Dendritic cell treated with granulocyte-macrophage colony-stimulating factor and Interleukin-4, amounts not matched to agents 40 ng/mL and 50 ng/mL, for 4 days (primary cell): ENCODE results near the gene DNAH12.

Experiments used
- H3K27ac Mint-ChIP-seq: one replicate; pipeline ENCODE4 v1.8.0; 2022; ENCODE audit warnings: mild to moderate bottlenecking, mixed read lengths
- H3K27me3 Mint-ChIP-seq: one replicate; pipeline ENCODE4 v1.8.0; 2022; ENCODE audit warnings: mild to moderate bottlenecking, mixed read lengths
- H3K36me3 Mint-ChIP-seq: one replicate; pipeline ENCODE4 v1.8.0; 2022; ENCODE audit warnings: low read depth, mixed read lengths
- H3K4me1 Mint-ChIP-seq: one replicate; pipeline ENCODE4 v1.8.0; 2022; ENCODE audit warnings: low read depth, mixed read lengths
- H3K4me3 Mint-ChIP-seq: one replicate; pipeline ENCODE4 v1.8.0; 2022; ENCODE audit warnings: mild to moderate bottlenecking, moderate library complexity, mixed read lengths
- H3K9me3 Mint-ChIP-seq: one replicate; pipeline ENCODE4 v1.8.0; 2022; ENCODE audit warnings: mixed read lengths
- intact Hi-C: fragments of 100-400 bp; cut with micrococcal nuclease; formaldehyde crosslinking; loops from one replicate; pipeline ENCODE4 v1.15.0; 2022

The DNAH12 gene

GRCh38 chr3:57544181-57545125 is at the start of gene DNAH12:
Gene DNAH12 (minus strand): TSS chr3:57544344. CDS start chr3:57542870, 1,474 bp downstream.
- intact Hi-C loops: no loop called here
- Mint-ChIP-seq H3K36me3 (no peaks in the 10 kb centered on the region), H3K9me3 (no peaks in the 10 kb centered on the region), H3K27me3 (peaks cover 8% of the 10 kb centered on the region), H3K4me3 (peak within 1 kb of the TSS; percentile 26), H3K4me1 (peaks cover 9% of the 10 kb centered on the region), H3K27ac (no peak within 1 kb of the TSS)

- Mint-ChIP-seq H3K4me1 (peaks cover 28% of the 10 kb centered on the region), H3K36me3 (peaks cover 64% of the 10 kb centered on the region), H3K27me3 (no peaks in the 10 kb centered on the region), H3K27ac (no peak overlapping the region), H3K9me3 (no peaks in the 10 kb centered on the region), H3K4me3 (no peak overlapping the region)
- intact Hi-C loops: no loop called here
These were observed 48.2 kb upstream of the DNAH12 start for GRCh38 chr3:57592306-57592705.

GRCh38 chr3:57587905-57588304 is 43.8 kb upstream of the DNAH12 start:
- H3K36me3 Mint-ChIP-seq: peaks cover 53% of the 10 kb centered on the region
- H3K4me3 Mint-ChIP-seq: no peak overlapping the region
- H3K27me3 Mint-ChIP-seq: no peaks in the 10 kb centered on the region
- H3K9me3 Mint-ChIP-seq: no peaks in the 10 kb centered on the region
- H3K27ac Mint-ChIP-seq: no peak overlapping the region
- intact Hi-C loops: no loop called here
- H3K4me1 Mint-ChIP-seq: peaks cover 8% of the 10 kb centered on the region

- Mint-ChIP-seq H3K4me3 (no peak overlapping the region), H3K36me3 (peaks cover 47% of the 10 kb centered on the region), H3K9me3 (no peaks in the 10 kb centered on the region), H3K27me3 (no peaks in the 10 kb centered on the region), H3K4me1 (peaks cover 5% of the 10 kb centered on the region), H3K27ac (no peak overlapping the region)
- intact Hi-C loops: no loop called here
These were observed 42.6 kb upstream of the DNAH12 start for GRCh38 chr3:57586778-57587177.

GRCh38 chr3:57583544-57583943 is 39.4 kb upstream of the DNAH12 start:
- intact Hi-C loops: no loop called here

GRCh38 chr3:57582474-57583168 is 38.5 kb upstream of the DNAH12 start:
- Mint-ChIP-seq H3K27me3 (no peaks in the 10 kb centered on the region), H3K4me3 (no peak overlapping the region), H3K4me1 (peaks cover 12% of the 10 kb centered on the region), H3K9me3 (no peaks in the 10 kb centered on the region), H3K36me3 (peaks cover 63% of the 10 kb centered on the region), H3K27ac (no peak overlapping the region)
- intact Hi-C loops: no loop called here

More at GRCh38 chr3:57583544-57583943, 39.4 kb upstream of the DNAH12 start:
- H3K4me1 Mint-ChIP-seq: peaks cover 12% of the 10 kb centered on the region
- no peaks in the 10 kb centered on the region for H3K9me3 Mint-ChIP-seq
- peaks cover 54% of the 10 kb centered on the region for H3K36me3 Mint-ChIP-seq
- no peaks in the 10 kb centered on the region for H3K27me3 Mint-ChIP-seq
- no peak overlapping the region for H3K27ac Mint-ChIP-seq
- no peak overlapping the region for H3K4me3 Mint-ChIP-seq

GRCh38 chr3:57577801-57578200 is 33.7 kb upstream of the DNAH12 start:
- peaks cover 7% of the 10 kb centered on the region for H3K4me1 Mint-ChIP-seq
- no peaks in the 10 kb centered on the region for H3K9me3 Mint-ChIP-seq
- no peak overlapping the region for H3K4me3 Mint-ChIP-seq
- peaks cover 86% of the 10 kb centered on the region for H3K36me3 Mint-ChIP-seq
- no peak overlapping the region for H3K27ac Mint-ChIP-seq
- intact Hi-C loops: loop anchor here (10.0 kb wide), 1 partner anchor 67 kb away; no protein-coding TSS in a partner anchor
- H3K27me3 Mint-ChIP-seq: no peaks in the 10 kb centered on the region

GRCh38 chr3:57575966-57576626 is 32.0 kb upstream of the DNAH12 start:
- intact Hi-C loops: loop anchor here (10.0 kb wide), 1 partner anchor 69 kb away; no protein-coding TSS in a partner anchor

GRCh38 chr3:57572096-57572495 is 28.0 kb upstream of the DNAH12 start:
- H3K27me3 Mint-ChIP-seq: no peaks in the 10 kb centered on the region
- H3K36me3 Mint-ChIP-seq: peaks cover 88% of the 10 kb centered on the region
- H3K27ac Mint-ChIP-seq: no peak overlapping the region
- intact Hi-C loops: loop anchor here (10.0 kb wide), 1 partner anchor 73 kb away; no protein-coding TSS in a partner anchor
- no peaks in the 10 kb centered on the region for H3K4me1 Mint-ChIP-seq
- no peak overlapping the region for H3K4me3 Mint-ChIP-seq
- H3K9me3 Mint-ChIP-seq: no peaks in the 10 kb centered on the region

More at GRCh38 chr3:57575966-57576626, 32.0 kb upstream of the DNAH12 start:
- no peaks in the 10 kb centered on the region for H3K9me3 Mint-ChIP-seq
- peak overlapping the region; percentile 12 for H3K27ac Mint-ChIP-seq
- no peak overlapping the region for H3K4me3 Mint-ChIP-seq
- peaks cover 7% of the 10 kb centered on the region for H3K4me1 Mint-ChIP-seq
- no peaks in the 10 kb centered on the region for H3K27me3 Mint-ChIP-seq
- peaks cover 88% of the 10 kb centered on the region for H3K36me3 Mint-ChIP-seq

- Mint-ChIP-seq H3K36me3 (peaks cover 87% of the 10 kb centered on the region), H3K9me3 (no peaks in the 10 kb centered on the region), H3K4me3 (no peak overlapping the region), H3K4me1 (no peaks in the 10 kb centered on the region), H3K27me3 (no peaks in the 10 kb centered on the region), H3K27ac (no peak overlapping the region)
- intact Hi-C loops: loop anchor here (10.0 kb wide), 1 partner anchor 74 kb away; no protein-coding TSS in a partner anchor
These were observed 26.7 kb upstream of the DNAH12 start for GRCh38 chr3:57570878-57571277.

- Mint-ChIP-seq H3K27ac (no peak overlapping the region), H3K4me1 (no peaks in the 10 kb centered on the region), H3K36me3 (peaks cover 85% of the 10 kb centered on the region), H3K9me3 (no peaks in the 10 kb centered on the region), H3K27me3 (no peaks in the 10 kb centered on the region), H3K4me3 (no peak overlapping the region)
- intact Hi-C loops: loop anchor here (10.0 kb wide), 1 partner anchor 75 kb away; no protein-coding TSS in a partner anchor
These were observed 25.8 kb upstream of the DNAH12 start for GRCh38 chr3:57569859-57570450.

GRCh38 chr3:57559526-57559925 is 15.4 kb upstream of the DNAH12 start:
- H3K27me3 Mint-ChIP-seq: no peaks in the 10 kb centered on the region
- no peak overlapping the region for H3K27ac Mint-ChIP-seq
- H3K4me1 Mint-ChIP-seq: peaks cover 33% of the 10 kb centered on the region
- intact Hi-C loops: loop anchor here (5.0 to 10.0 kb wide), 2 partner anchors 133 to 395 kb away; partner anchors contain the start of genes DENND6A and IL17RD
- no peak overlapping the region for H3K4me3 Mint-ChIP-seq
- peaks cover 54% of the 10 kb centered on the region for H3K36me3 Mint-ChIP-seq
- no peaks in the 10 kb centered on the region for H3K9me3 Mint-ChIP-seq

GRCh38 chr3:57557085-57557537 is 13.0 kb upstream of the DNAH12 start:
- intact Hi-C loops: loop anchor here (2.0 to 10.0 kb wide), 3 partner anchors 135 to 392 kb away; partner anchors contain the start of genes DENND6A, IL17RD and SLMAP
- no peaks in the 10 kb centered on the region for H3K27me3 Mint-ChIP-seq
- peak overlapping the region; percentile 96 for H3K27ac Mint-ChIP-seq
- H3K4me1 Mint-ChIP-seq: peaks cover 33% of the 10 kb centered on the region
- peak overlapping the region; percentile 90 for H3K4me3 Mint-ChIP-seq
- H3K36me3 Mint-ChIP-seq: peaks cover 51% of the 10 kb centered on the region
- no peaks in the 10 kb centered on the region for H3K9me3 Mint-ChIP-seq
